HL-60 (cell line): ENCODE results near the gene TTC16.

Experiments
- DNase-seq, 2 experiments: peaks; one replicate each; pipeline ENCODE4 v3.0.0-alpha.2; 2010 to 2020; ENCODE audit warnings: low read depth in 1 of 2, low spot score in 1 of 2
- H3K27ac ChIP-seq: fragments of 250-450 bp; sonication (Bioruptor Pico); replicated peaks from 2 replicates; pipeline ENCODE4 v1.5.1; 2020; ENCODE audit warnings: mild to moderate bottlenecking, moderate library complexity
- H3K27me3 ChIP-seq: fragments of 250-450 bp; sonication (Bioruptor Pico); 2 replicates; pipeline ENCODE4 v1.5.1; 2021; ENCODE audit warnings: mild to moderate bottlenecking, moderate library complexity; ENCODE audit not compliant: insufficient read depth, poor library complexity, severe bottlenecking
- H3K4me3 ChIP-seq: replicated peaks from 2 replicates; pipeline ENCODE4 v1.5.1; 2011; ENCODE audit warnings: mild to moderate bottlenecking, control low read depth, low read length; ENCODE audit not compliant: insufficient read depth
- CTCF ChIP-seq: IDR thresholded peaks from one replicate; pipeline ENCODE4 v1.5.1; 2011; ENCODE audit warnings: low read length, control low read depth, inconsistent platforms; ENCODE audit not compliant: insufficient read depth
- GABPA ChIP-seq: IDR thresholded peaks from 2 replicates; pipeline ENCODE4 v1.6.1; 2012; ENCODE audit warnings: low read depth
- POLR2AphosphoS5 ChIP-seq: IDR thresholded peaks from 2 replicates; pipeline ENCODE4 v1.6.1; 2012; ENCODE audit warnings: low read depth
- REST ChIP-seq: IDR thresholded peaks from 2 replicates; pipeline ENCODE4 v1.6.1; 2012; ENCODE audit warnings: low read depth; ENCODE audit not compliant: insufficient replicate concordance
- SPI1 ChIP-seq: IDR thresholded peaks from 2 replicates; pipeline ENCODE4 v1.6.1; 2012; ENCODE audit warnings: low read depth, mild to moderate bottlenecking, borderline replicate concordance

TTC16 gene

GRCh38 chr9:127741831-127742434, 26.1 kb downstream of the TTC16 start:
- no peaks in the 10 kb centered on the region for H3K27me3 ChIP-seq
- TF ChIP-seq POLR2AphosphoS5 (no peak), GABPA (no peak), SPI1 (no peak), REST (no peak), CTCF (no peak)
- no peak for DNase-seq
- no peak overlapping the region for H3K27ac ChIP-seq
- no peak overlapping the region for H3K4me3 ChIP-seq

GRCh38 chr9:127742435-127743088, 26.7 kb downstream of the TTC16 start:
- Histone ChIP-seq H3K27ac (no peak overlapping the region), H3K4me3 (no peak overlapping the region), H3K27me3 (no peaks in the 10 kb centered on the region)
- no peak for DNase-seq
- TF ChIP-seq GABPA: no peak
- TF ChIP-seq POLR2AphosphoS5: no peak
- no peak for TF ChIP-seq REST
- TF ChIP-seq SPI1: no peak
- TF ChIP-seq CTCF: no peak

GRCh38 chr9:127744398-127745110, 28.7 kb downstream of the TTC16 start:
- no peak for DNase-seq
- no peak for TF ChIP-seq SPI1
- TF ChIP-seq POLR2AphosphoS5: no peak
- no peak for TF ChIP-seq REST
- H3K27ac ChIP-seq: no peak overlapping the region
- no peak overlapping the region for H3K4me3 ChIP-seq
- H3K27me3 ChIP-seq: no peaks in the 10 kb centered on the region
